Skeletal muscle cell (primary cell): ENCODE results near the gene SLC25A43.
A peak's percentile ranks its signal among the peaks of the same experiment; 100 is the strongest.
"Not testable (repeated sequence)": the region's sequence is repeated elsewhere in the genome, so short reads cannot be mapped to it uniquely, and the experiment has no call there.

Experiments used
- DNase-seq: peaks from one replicate; pipeline ENCODE4 v3.0.0-alpha.2; 2010; ENCODE audit warnings: low read depth
- H3K4me3 ChIP-seq: 2 replicates; pipeline ENCODE4 v1.5.1; 2011; ENCODE audit warnings: low read depth, mild to moderate bottlenecking, control low read depth, low read length, moderate library complexity

The SLC25A43 gene

GRCh38 chrX:119489212-119490074, 90.3 kb downstream of the SLC25A43 start:
- no peak overlapping the region for H3K4me3 ChIP-seq
- DNase-seq = no peak

GRCh38 chrX:119492463-119492862, 93.3 kb downstream of the SLC25A43 start:
- H3K4me3 ChIP-seq = no peak overlapping the region
- no peak for DNase-seq

- not testable (repeated sequence) for DNase-seq, H3K4me3 ChIP-seq
Observed at GRCh38 chrX:119493851-119494495, 94.8 kb downstream of the SLC25A43 start.

- H3K4me3 ChIP-seq = no peak overlapping the region
- no peak for DNase-seq
Observed at GRCh38 chrX:119495734-119496726, 96.9 kb downstream of the SLC25A43 start.

- H3K4me3 ChIP-seq = no peak overlapping the region
- no peak for DNase-seq
Observed at GRCh38 chrX:119497185-119497584, 98.0 kb downstream of the SLC25A43 start.

GRCh38 chrX:119500061-119500800, 101.1 kb downstream of the SLC25A43 start:
- DNase-seq = no peak
- H3K4me3 ChIP-seq = no peak overlapping the region

- H3K4me3 ChIP-seq = no peak overlapping the region
- DNase-seq = no peak
Observed at GRCh38 chrX:119501511-119502148, 102.5 kb downstream of the SLC25A43 start.

- H3K4me3 ChIP-seq = no peak overlapping the region
- DNase-seq = peak; percentile 31
Observed at GRCh38 chrX:119502727-119503483, 103.8 kb downstream of the SLC25A43 start.

- H3K4me3 ChIP-seq = no peak overlapping the region
- peak; percentile 74 for DNase-seq
Observed at GRCh38 chrX:119503484-119503861, 104.3 kb downstream of the SLC25A43 start.
